Measurements from ENCODE around the gene MYADML2. TPM values are rescaled to one million over a fixed set of nuclear protein-coding genes. Genes with fewer than 3 reads are reported as not detected.
"Not testable (repeated sequence)": the region's sequence is repeated elsewhere in the genome, so short reads cannot be mapped to it uniquely, and the experiment has no call there.

The MYADML2 gene
- total RNA-seq, 1 donor: not detected

- TF ChIP-seq CTCF (IDR thresholded peaks at IDR 0.05; ENCODE audit: insufficient read depth, low read length): no peak
- H3K4me3 ChIP-seq (ENCODE audit: low read depth, low read length): no peak overlapping the region
- DNase-seq (ENCODE audit: low read depth): no peak
Measured at GRCh38 chr17:81983639-81984373, 36.8 kb upstream of the MYADML2 start.

- no peak for DNase-seq (ENCODE audit: low read depth)
- H3K4me3 ChIP-seq (ENCODE audit: low read depth, low read length): no peak overlapping the region
- no peak for TF ChIP-seq CTCF (IDR thresholded peaks at IDR 0.05; ENCODE audit: insufficient read depth, low read length)
Measured at GRCh38 chr17:81983011-81983638, 36.1 kb upstream of the MYADML2 start.

GRCh38 chr17:81981511-81981910 is 34.5 kb upstream of the MYADML2 start:
- not testable (repeated sequence) for H3K4me3 ChIP-seq (ENCODE audit: low read depth, low read length); DNase-seq (ENCODE audit: low read depth)

GRCh38 chr17:81980707-81981343 is 33.8 kb upstream of the MYADML2 start:
- no peak for TF ChIP-seq CTCF (IDR thresholded peaks at IDR 0.05; ENCODE audit: insufficient read depth, low read length)
- no peak for DNase-seq (ENCODE audit: low read depth)
- H3K4me3 ChIP-seq (ENCODE audit: low read depth, low read length): no peak overlapping the region

GRCh38 chr17:81980122-81980521 is 33.1 kb upstream of the MYADML2 start:
- H3K4me3 ChIP-seq (ENCODE audit: low read depth, low read length): no peak overlapping the region
- no peak for TF ChIP-seq CTCF (IDR thresholded peaks at IDR 0.05; ENCODE audit: insufficient read depth, low read length)
- DNase-seq (ENCODE audit: low read depth): no peak

GRCh38 chr17:81978524-81979298 is 31.7 kb upstream of the MYADML2 start:
- no peak for TF ChIP-seq CTCF (IDR thresholded peaks at IDR 0.05; ENCODE audit: insufficient read depth, low read length)
- peak overlapping the region; percentile 52 for H3K4me3 ChIP-seq (ENCODE audit: low read depth, low read length)
- no peak for DNase-seq (ENCODE audit: low read depth)
